Activated CD4-positive, alpha-beta T cell treated with anti-CD3 and anti-CD28 coated beads, Interleukin-2, amount 10 ng/mL, durations not matched to agents 7 days and 5 days (primary cell): Measurements from ENCODE around the gene AHSG. TPM values are rescaled to one million over a fixed set of nuclear protein-coding genes. Genes with fewer than 3 reads are reported as not detected.
"Not testable (repeated sequence)": the region's sequence is repeated elsewhere in the genome, so short reads cannot be mapped to it uniquely, and the experiment has no call there.

Experiments used
- CTCF ChIA-PET: fragments of 350-600 bp; sonication (Branson Sonifier 250); formaldehyde crosslinking; loops from one replicate; lab custom pipeline; 2021; ENCODE audit warnings: antibody characterized with exemption; lab: Charles Lee
- POLR2A ChIA-PET: fragments of 350-600 bp; sonication (Branson Sonifier 250); formaldehyde crosslinking; loops from one replicate; lab custom pipeline; 2021; ENCODE audit warnings: antibody characterized with exemption; lab: Charles Lee
- DNase-seq: peaks from one replicate; pipeline ENCODE4 v3.0.0-alpha.2; 2020
- H3K27ac Mint-ChIP-seq: one replicate; pipeline ENCODE4 v1.8.0; 2021; ENCODE audit warnings: mild to moderate bottlenecking, moderate library complexity, mixed read lengths
- H3K27me3 Mint-ChIP-seq: one replicate; pipeline ENCODE4 v1.8.0; 2021; ENCODE audit warnings: mixed read lengths
- H3K36me3 Mint-ChIP-seq: one replicate; pipeline ENCODE4 v1.8.0; 2021; ENCODE audit warnings: low read depth, mixed read lengths
- H3K4me1 Mint-ChIP-seq: one replicate; pipeline ENCODE4 v1.8.0; 2021; ENCODE audit warnings: mixed read lengths
- H3K4me3 Mint-ChIP-seq: one replicate; pipeline ENCODE4 v1.8.0; 2021; ENCODE audit warnings: mild to moderate bottlenecking, moderate library complexity, mixed read lengths
- H3K9me3 Mint-ChIP-seq: one replicate; pipeline ENCODE4 v1.8.0; 2021; ENCODE audit warnings: mixed read lengths
- total RNA-seq, 2 experiments: library from RNA; stranded (reverse); gene quantifications; one replicate each; pipeline ENCODE4 v1.2.3, GENCODE V29; 2021

The AHSG gene
- total RNA-seq, 2 experiments from 2014 or later = not detected

DNA sequence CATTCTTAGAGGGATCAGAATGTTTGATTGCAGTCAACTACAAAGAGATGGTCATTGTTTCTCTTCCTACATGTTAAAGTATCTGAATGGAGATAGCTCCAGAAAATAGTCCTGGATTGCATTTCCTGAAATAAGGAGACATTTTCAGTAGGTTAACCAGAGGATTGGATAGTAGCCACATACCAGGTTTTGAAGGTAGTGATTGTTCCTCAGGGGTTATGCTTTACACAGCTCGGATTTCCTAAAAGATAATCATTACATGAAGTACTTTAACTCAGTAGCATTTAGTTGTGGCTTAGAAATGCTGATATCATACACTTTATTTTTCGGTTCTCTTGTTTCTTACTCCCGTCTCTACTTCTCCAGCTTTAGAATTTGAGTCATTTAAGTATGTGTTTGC is 32.1 kb upstream of the AHSG start:
- peaks cover 49% of the 10 kb centered on the region for H3K36me3 Mint-ChIP-seq
- H3K4me3 Mint-ChIP-seq = no peak overlapping the region
- H3K27me3 Mint-ChIP-seq = no peaks in the 10 kb centered on the region
- CTCF ChIA-PET = interaction anchor here (0.6 to 1.6 kb wide), 4 partner anchors 10 to 36 kb away, joined by 3 to 5 read pairs (median 4); partner anchors contain the start of gene DNAJB11
- H3K9me3 Mint-ChIP-seq = no peaks in the 10 kb centered on the region
- H3K4me1 Mint-ChIP-seq = peaks cover 4% of the 10 kb centered on the region
- POLR2A ChIA-PET = no interaction called here
- no peak for DNase-seq
- no peak overlapping the region for H3K27ac Mint-ChIP-seq

DNA sequence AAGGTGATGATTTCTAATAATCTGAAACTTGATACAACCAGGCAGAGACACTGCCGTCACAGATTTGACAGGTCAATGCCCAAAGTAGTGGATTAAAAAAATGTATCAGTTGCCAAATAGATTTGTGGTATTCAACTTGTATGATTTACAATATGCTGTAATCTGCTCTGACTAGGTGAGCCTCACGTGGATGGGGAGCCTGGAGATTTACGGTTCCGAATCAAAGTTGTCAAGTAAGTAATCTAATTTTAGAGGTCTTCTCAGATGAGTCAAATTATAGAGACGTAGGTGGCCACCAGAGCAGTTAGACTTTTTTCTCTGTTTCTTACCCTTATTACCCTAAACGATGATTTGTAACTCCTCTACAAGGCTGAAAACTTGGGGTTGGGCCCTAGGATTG is 30.3 kb upstream of the AHSG start:
- peaks cover 41% of the 10 kb centered on the region for H3K36me3 Mint-ChIP-seq
- H3K9me3 Mint-ChIP-seq = no peaks in the 10 kb centered on the region

DNA sequence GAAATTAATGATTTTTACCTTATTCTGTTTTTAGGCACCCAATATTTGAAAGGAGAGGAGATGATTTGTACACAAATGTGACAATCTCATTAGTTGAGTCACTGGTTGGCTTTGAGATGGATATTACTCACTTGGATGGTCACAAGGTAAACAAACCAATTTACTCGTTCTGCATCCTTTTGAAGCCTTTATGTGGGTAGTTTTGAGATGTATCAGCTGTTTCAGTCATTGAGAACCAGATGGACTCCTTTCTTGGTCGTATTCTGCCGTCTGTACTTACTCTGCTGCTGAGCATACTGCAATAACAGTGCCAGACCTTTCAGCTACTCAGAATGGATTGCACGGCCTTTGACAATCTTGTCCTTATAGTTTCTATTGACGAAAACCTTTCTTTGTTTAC is 29.0 kb upstream of the AHSG start:
- ChIA-PET POLR2A (no interaction called here), CTCF (interaction anchor here (1.8 to 3.3 kb wide), 3 partner anchors 12 to 33 kb away, joined by 5 to 9 read pairs (median 7); no protein-coding TSS in a partner anchor)
- H3K27ac Mint-ChIP-seq = no peak overlapping the region

More for the DNA sequence above, 30.3 kb upstream of the AHSG start:
- Mint-ChIP-seq H3K27me3 (no peaks in the 10 kb centered on the region), H3K4me3 (no peak overlapping the region), H3K27ac (no peak overlapping the region), H3K4me1 (peaks cover 1% of the 10 kb centered on the region)
- POLR2A ChIA-PET = no interaction called here
- CTCF ChIA-PET = interaction anchor here (0.8 to 3.3 kb wide), 4 partner anchors 12 to 340 kb away, joined by 3 to 7 read pairs (median 4); partner anchors contain the start of gene DNAJB11
- no peak for DNase-seq

DNA sequence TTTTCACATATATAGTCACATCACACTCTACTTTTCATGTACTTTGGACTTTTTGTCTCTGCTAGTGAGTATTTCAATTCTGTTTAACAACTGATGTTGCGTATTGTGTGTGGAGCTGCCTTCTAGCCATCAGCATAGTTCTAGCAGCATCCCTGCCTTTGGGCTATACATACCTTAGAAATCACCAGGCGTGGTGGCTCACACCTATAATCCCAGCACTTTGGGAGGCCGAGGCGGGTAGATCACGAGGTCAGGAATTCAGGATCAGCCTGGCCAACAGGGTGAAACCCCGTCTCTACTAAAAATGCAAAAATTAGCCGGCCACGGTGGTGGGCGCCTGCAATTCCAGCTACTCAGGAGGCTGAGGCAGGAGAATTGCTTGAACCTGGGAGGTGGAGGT is 26.6 kb upstream of the AHSG start:
- H3K4me3 Mint-ChIP-seq, H3K9me3 Mint-ChIP-seq, H3K27me3 Mint-ChIP-seq, H3K27ac Mint-ChIP-seq, POLR2A ChIA-PET, DNase-seq: not testable (repeated sequence)
- peaks cover 21% of the 10 kb centered on the region for H3K4me1 Mint-ChIP-seq
- CTCF ChIA-PET = interaction anchor here (0.5 to 1.9 kb wide), 4 partner anchors 15 to 766 kb away, joined by 3 to 6 read pairs (median 4); partner anchors contain the start of gene DNAJB11
- peaks cover 25% of the 10 kb centered on the region for H3K36me3 Mint-ChIP-seq

More for the DNA sequence above, 29.0 kb upstream of the AHSG start:
- Mint-ChIP-seq H3K4me3 (no peak overlapping the region), H3K27me3 (no peaks in the 10 kb centered on the region), H3K4me1 (peaks cover 7% of the 10 kb centered on the region), H3K9me3 (no peaks in the 10 kb centered on the region), H3K36me3 (peaks cover 32% of the 10 kb centered on the region)
- no peak for DNase-seq

DNA sequence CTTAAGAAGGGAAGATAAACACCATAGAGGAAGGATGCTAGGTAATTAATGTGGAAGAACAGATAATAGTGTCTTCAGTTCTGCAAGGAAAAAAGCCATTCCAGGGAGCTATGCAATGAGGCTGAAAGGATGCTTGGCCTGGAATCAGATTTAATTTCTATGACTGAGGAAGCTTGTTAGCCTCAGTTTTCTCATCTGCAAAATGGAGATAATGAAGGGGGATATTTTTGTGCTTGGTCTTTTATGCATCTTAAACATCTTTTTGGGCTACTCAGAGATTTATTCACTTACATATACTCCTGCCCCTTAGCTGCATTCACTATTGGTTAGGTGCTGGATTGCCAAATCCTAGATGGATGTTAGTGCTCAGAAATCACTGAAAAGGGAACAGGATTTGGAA is 25.7 kb upstream of the AHSG start:
- no peak overlapping the region for H3K27ac Mint-ChIP-seq
- POLR2A ChIA-PET = no interaction called here
- no peaks in the 10 kb centered on the region for H3K9me3 Mint-ChIP-seq

DNA sequence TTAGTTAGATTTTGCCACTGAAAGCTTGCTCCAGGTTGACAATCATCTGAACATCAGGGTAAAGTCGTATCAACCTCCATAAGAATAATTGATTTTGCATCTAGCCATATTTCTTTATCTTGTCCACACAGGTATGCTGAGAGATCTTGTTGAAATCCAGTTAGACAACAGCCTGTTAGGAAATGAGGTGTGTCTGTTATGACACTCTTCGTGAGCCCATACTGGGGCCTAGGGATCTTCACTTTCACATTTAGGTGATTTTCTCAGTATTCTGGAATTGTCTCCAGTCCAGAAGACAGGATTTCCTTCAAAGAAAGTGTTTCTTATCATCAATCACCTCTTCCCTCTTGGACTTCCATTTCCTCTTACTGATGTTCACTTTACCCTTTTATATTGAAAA is 24.2 kb upstream of the AHSG start:
- Mint-ChIP-seq H3K27ac (peak overlapping the region; percentile 7), H3K36me3 (peaks cover 18% of the 10 kb centered on the region), H3K4me1 (peaks cover 21% of the 10 kb centered on the region), H3K4me3 (no peak overlapping the region), H3K27me3 (no peaks in the 10 kb centered on the region), H3K9me3 (no peaks in the 10 kb centered on the region)
- ChIA-PET CTCF (interaction anchor here (0.6 to 0.7 kb wide), 2 partner anchors 591 to 766 kb away, joined by 4 to 5 read pairs; no protein-coding TSS in a partner anchor), POLR2A (no interaction called here)
- no peak for DNase-seq

More for the DNA sequence above, 25.7 kb upstream of the AHSG start:
- Mint-ChIP-seq H3K27me3 (no peaks in the 10 kb centered on the region), H3K4me3 (no peak overlapping the region), H3K36me3 (peaks cover 24% of the 10 kb centered on the region), H3K4me1 (peaks cover 21% of the 10 kb centered on the region)
- CTCF ChIA-PET = interaction anchor here (0.6 to 1.9 kb wide), 4 partner anchors 10 to 139 kb away, joined by 3 to 6 read pairs (median 4); partner anchors contain the start of gene DNAJB11
- no peak for DNase-seq

DNA sequence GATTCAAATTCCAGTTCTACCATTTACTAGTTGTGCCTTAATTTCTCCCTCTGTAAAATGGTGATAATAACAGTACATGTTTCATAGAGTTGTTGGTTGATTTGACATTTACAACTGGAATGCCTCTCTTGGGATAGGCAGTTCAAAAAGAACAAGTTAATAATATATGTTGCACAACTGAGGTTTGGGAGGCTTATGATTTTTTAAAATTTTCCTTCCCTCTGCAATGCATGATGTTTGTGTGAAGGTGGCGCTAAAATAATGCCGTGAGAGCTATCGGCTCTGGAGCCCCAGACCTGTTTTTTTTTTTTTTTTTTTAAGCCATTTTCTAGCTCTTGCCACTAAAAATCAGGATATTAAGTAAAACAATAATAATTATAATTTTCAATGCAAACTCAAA is 23.7 kb upstream of the AHSG start:
- POLR2A ChIA-PET = no interaction called here

DNA sequence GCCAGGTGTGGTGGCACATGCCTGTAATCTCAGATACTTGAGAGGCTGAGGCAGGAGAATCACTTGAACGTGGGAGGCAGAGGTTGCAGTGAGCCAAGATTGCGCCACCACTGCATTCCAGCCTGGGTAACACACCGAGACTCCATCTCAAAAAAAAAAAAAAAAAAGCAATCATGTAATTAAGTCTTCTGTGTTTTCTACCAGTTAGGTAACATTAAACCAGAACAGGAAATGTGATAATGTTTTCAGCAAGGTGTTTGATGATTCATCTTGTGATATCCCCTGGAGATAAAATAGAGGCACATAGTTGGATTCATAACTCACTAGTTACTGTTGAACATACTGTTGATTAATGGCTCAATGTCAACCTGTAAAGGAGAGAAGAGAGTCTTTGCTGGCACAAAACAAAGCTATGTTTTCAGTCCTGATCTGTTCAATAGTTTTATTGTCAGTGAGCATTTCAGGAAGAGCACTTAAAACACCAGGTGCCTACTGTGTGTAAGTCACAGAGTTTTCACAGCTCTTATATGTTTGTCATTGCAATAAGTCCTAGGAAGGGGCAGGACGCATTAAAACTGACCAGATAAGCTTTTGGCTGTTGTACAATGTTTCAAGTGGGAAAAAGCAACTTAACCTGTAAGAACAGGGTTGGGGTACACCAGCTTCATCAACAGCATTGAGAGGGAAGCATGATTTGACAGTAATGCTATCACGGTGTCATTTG is 22.8 kb upstream of the AHSG start:
- Mint-ChIP-seq H3K9me3 (no peaks in the 10 kb centered on the region), H3K4me3 (no peak overlapping the region), H3K36me3 (peaks cover 9% of the 10 kb centered on the region), H3K4me1 (peaks cover 21% of the 10 kb centered on the region), H3K27me3 (no peaks in the 10 kb centered on the region), H3K27ac (no peak overlapping the region)
- no peak for DNase-seq
- CTCF ChIA-PET = interaction anchor here (0.8 to 1.6 kb wide), 3 partner anchors 10 to 24 kb away, joined by 3 to 4 read pairs (median 4); no protein-coding TSS in a partner anchor
- POLR2A ChIA-PET = no interaction called here

More for the DNA sequence above, 23.7 kb upstream of the AHSG start:
- no peak for DNase-seq
- Mint-ChIP-seq H3K36me3 (peaks cover 17% of the 10 kb centered on the region), H3K4me1 (peaks cover 21% of the 10 kb centered on the region), H3K4me3 (no peak overlapping the region), H3K27ac (peak overlapping the region; percentile 7), H3K27me3 (no peaks in the 10 kb centered on the region), H3K9me3 (no peaks in the 10 kb centered on the region)
- CTCF ChIA-PET = interaction anchor here (0.6 to 0.7 kb wide), 2 partner anchors 592 to 767 kb away, joined by 4 to 5 read pairs; no protein-coding TSS in a partner anchor

DNA sequence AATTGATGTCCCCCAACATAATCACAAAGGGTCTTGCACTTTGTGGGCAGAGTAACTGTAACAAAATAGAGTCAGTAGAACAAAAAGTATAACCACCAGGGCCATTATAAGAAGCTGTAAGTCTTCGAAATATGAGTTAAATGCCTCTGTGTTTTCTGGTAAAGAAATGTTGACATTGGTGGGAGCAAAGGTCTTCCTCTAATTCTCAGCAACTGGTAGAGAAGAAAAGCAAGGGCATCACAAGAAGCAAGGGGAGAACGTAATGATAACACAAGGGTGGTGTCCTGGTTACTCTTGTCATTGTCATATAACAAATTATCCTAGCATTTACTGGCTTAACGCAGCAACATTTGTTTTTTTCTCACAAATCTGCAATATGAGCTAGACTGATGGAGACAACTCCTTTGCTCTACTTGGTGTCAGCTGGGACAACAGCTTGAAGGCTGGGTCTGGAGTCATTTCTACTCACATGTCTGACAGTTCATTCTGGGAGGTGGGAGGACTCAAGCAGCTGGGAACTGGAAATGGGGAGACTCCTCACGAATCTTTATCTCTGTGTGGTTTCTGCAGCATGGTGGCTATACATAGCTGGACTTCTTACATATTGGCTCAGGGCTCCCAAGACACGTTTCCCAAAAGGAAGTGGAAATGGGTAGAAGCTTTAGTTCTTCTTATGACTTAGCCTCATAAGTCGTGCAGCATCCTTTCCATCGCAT is 22.1 kb upstream of the AHSG start:
- no peak overlapping the region for H3K4me3 Mint-ChIP-seq
- peaks cover 21% of the 10 kb centered on the region for H3K4me1 Mint-ChIP-seq
- no peaks in the 10 kb centered on the region for H3K27me3 Mint-ChIP-seq
- H3K36me3 Mint-ChIP-seq = peaks cover 3% of the 10 kb centered on the region
- CTCF ChIA-PET = interaction anchor here (0.8 to 1.6 kb wide), 6 partner anchors 9 to 26 kb away, joined by 3 to 5 read pairs (median 4); partner anchors contain the start of gene DNAJB11
- H3K27ac Mint-ChIP-seq = no peak overlapping the region
- POLR2A ChIA-PET = no interaction called here
- DNase-seq = no peak
- H3K9me3 Mint-ChIP-seq = no peaks in the 10 kb centered on the region

DNA sequence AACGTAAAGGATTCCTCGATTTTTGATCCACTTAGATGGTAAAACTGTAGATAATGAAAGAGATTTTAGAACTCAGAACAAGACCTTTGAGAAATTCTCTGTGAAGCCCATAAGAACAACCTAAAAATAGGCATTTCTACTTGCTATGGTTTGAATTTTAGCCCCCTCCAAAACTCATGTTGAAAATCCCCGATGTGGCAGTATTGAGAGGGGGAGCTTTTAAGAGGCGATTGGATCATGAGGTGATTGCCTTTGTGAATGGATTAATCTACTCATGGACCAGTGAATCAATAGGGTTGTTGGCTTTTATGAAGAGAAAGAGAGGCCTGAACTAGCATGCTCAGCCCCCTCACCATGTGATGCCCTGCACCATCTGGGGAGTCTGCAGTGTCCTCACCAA is 20.2 kb upstream of the AHSG start:
- ChIA-PET POLR2A (no interaction called here), CTCF (no interaction called here)
- no peaks in the 10 kb centered on the region for H3K9me3 Mint-ChIP-seq
- H3K36me3 Mint-ChIP-seq = no peaks in the 10 kb centered on the region
- no peak overlapping the region for H3K27ac Mint-ChIP-seq
- no peak for DNase-seq
- H3K4me1 Mint-ChIP-seq = peaks cover 21% of the 10 kb centered on the region
- no peaks in the 10 kb centered on the region for H3K27me3 Mint-ChIP-seq
- H3K4me3 Mint-ChIP-seq = no peak overlapping the region

DNA sequence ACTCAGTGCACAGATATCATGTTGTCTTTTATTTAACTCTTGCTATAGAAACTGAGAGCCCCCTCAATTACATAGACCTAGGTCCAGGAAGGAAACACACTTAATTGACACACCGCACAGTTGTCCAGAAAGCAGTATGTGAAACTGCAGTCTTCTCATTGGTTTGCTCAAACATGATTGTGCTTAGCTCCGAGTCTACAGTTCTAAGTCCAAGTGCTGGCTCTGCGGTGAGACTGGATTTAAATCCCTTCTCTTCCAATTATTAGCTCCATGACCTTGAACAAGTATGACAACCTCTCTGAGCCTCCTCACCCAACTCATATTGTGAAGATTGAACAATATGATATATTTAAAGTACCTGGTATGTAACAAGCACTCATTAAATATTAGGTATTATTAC is 19.0 kb upstream of the AHSG start:
- no peaks in the 10 kb centered on the region for H3K9me3 Mint-ChIP-seq
- DNase-seq = no peak
- H3K4me1 Mint-ChIP-seq = peaks cover 14% of the 10 kb centered on the region
- ChIA-PET POLR2A (no interaction called here), CTCF (interaction anchor here (0.9 kb wide), 1 partner anchor 23 kb away, joined by 3 read pairs; no protein-coding TSS in a partner anchor)
- no peak overlapping the region for H3K4me3 Mint-ChIP-seq
- H3K36me3 Mint-ChIP-seq = no peaks in the 10 kb centered on the region
- no peak overlapping the region for H3K27ac Mint-ChIP-seq
- no peaks in the 10 kb centered on the region for H3K27me3 Mint-ChIP-seq

DNA sequence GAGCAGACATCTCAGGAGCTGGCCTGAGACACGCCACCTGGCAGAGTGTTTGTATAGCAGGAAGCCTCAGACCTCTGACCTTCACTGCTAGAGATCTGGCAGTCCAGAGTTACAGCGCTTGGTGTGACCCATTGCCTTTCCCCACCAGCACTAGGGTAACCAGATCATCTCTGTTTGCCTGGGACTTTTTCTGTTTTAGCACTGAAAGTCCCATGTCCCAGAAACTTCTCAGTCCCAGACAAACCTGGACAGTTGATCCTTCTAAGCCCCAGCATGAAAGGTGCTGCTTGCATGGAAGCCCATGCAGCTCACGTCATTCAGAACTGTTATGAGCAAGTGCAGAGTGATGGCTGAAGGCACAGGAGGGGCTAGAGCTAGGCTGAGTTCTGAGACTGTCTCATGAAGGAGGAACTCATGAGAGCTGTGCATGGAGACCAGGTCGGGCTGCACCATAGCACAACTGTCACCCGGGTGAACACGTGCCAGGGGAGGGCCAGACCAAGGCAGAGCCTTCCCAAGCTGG is 18.2 kb upstream of the AHSG start:
- DNase-seq = no peak
- peaks cover 10% of the 10 kb centered on the region for H3K4me1 Mint-ChIP-seq
- no peaks in the 10 kb centered on the region for H3K27me3 Mint-ChIP-seq
- H3K27ac Mint-ChIP-seq = no peak overlapping the region
- ChIA-PET CTCF (interaction anchor here (0.5 to 0.9 kb wide), 3 partner anchors 12 to 589 kb away, joined by 3 to 4 read pairs (median 3); no protein-coding TSS in a partner anchor), POLR2A (no interaction called here)
- no peaks in the 10 kb centered on the region for H3K9me3 Mint-ChIP-seq
- H3K4me3 Mint-ChIP-seq = no peak overlapping the region
- H3K36me3 Mint-ChIP-seq = no peaks in the 10 kb centered on the region
